GM19193 (cell line): Measurements from ENCODE around the gene ANKS1B.

ENCODE experiments used
- POLR2A ChIP-seq: IDR thresholded peaks from 4 replicates; pipeline ENCODE4 v1.6.1; 2011; ENCODE audit not compliant: insufficient read depth, insufficient read length; ENCODE audit errors: extremely low read depth

ANKS1B gene

DNA sequence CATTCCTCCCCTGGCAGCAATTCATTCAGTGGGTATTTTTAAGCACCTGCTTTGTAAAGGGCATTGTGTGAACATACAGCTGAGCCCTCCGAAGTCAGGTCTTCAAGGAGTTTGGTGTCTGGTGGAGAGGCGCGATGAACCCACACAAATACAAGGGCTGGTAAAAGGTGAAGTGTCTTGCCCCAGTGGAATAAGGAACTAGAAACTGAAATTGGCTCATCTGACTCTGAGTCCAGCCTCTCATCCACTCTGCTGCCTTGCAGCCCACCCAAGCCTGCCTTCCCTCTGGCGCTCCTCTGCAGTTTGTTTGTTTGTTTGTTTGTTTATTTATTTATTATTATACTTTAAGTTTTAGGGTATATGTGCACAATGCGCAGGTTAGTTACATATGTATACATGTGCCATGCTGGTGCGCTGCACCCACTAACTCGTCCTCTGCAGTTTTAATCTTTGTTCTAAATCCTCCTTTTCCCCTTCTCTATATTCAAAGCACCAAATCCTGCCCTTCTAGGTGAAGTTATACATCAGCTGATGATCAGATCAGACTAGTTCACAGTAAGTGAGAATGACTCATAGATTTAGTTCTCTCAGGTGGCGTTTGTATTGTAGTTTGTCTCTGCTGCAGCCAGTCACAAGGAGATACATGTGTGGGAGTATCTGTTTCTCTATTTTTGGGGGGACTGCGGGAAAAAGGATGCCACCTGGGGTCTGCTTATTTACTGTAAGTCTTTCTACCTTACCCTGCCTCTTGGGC, 945.2 kb downstream of the ANKS1B start:
- TF ChIP-seq POLR2A: no peak

DNA sequence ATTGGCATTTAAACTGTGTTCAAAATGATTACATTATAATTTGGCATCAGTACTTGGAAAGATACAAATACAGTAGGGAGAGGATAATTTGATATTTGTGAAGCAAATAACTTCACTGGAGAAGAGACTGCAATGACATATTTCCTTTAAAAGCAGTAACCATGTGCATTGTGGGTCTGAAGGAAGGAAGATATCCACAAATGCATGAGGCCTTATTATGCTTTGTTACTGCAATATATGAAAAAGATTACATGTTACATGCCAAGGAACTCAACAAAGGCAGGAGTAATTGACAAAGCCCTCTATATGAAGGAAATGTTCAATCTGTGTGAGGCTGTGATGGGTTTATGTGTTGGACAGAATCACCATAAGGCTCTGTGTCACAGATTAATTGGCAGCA, 948.2 kb downstream of the ANKS1B start:
- no peak for TF ChIP-seq POLR2A

DNA sequence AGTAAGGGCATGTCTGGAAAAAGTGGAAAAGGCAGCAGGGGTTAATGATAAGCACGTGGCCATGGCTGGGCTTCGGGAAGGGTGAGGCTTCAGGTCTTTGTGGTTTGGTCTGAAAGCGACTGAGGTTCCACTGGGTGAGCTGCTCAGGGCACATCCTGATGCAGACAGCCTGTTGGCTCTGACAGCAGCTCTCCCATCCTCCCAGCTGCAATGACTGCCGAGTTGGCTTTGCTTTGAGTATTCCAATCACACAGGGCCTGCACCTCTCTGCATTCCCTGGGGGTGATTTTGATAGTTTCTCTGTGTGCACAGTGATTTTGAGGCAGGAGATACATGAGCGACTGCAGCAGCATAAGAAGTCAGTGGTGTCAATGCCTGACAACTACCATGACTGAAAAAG, 948.9 kb downstream of the ANKS1B start:
- TF ChIP-seq POLR2A: no peak

DNA sequence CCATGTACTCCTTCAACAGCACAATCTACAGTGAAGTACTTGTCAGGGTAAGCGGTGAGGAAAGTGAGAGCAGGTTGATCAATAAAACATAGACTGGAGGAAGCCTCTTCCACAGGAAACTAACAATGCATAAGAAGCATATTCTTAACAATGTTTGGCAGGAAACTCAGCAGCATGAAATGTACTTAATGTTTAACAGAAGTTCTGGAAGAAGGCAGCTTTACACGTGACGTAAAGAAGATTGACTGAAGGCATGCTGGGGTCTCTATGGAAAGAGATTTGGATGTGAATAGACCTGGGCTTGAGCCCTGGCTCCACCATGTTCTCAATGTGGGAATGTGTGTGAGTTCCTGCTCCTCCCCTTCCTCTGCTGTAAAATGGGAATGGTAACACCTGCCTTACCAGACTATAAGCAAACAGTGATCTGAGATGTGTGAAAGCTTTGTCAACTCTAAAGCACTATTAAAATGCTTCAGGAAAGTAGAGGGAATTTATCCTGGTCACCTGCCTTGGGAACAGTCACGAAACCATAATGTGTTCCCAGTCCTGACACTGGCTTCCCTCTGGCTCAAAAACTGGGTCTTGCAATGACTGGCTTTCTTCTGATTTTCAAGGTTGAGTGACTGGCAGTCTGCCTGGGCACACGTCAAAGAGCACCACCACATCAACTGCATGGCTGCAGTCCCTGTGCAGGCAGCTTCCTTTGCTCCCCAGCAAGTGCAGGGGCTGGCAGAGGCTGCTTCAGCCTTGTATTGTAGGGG, 955.0 kb downstream of the ANKS1B start:
- TF ChIP-seq POLR2A: no peak

DNA sequence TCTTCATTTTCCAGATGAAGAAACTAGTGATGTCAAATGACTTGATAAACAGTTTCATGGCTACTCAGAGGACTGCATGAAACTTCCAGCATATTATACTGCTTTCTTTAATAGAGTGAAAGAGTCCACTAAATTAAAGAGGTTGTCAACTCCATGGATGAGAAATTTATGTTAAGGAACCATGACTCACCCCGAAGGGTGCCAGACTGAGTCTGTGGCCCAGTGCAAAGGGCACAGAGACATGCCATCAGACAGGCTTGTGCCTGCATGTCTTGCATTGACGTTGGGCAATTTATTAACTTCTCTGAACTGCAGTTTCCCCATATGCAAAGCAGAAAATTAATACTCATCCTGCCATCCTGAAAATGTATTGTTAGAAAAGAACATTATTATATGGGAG, 957.3 kb downstream of the ANKS1B start:
- TF ChIP-seq POLR2A: no peak

DNA sequence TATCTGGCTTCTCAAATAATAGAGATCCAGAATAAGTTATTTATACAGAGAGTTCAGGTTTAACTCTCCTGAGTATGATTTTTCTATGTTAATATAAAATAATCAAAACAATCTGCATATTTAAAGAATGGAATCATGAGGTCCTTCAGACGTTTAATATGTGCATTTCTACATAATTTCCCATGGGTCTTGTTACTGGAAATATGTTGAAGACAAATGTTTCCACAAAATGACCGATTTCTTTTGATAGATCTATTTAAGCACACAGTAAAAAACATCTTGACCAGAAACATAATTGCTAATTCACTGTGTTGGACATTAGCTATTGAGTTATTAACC, 957.7 kb downstream of the ANKS1B start:
- TF ChIP-seq POLR2A: no peak

DNA sequence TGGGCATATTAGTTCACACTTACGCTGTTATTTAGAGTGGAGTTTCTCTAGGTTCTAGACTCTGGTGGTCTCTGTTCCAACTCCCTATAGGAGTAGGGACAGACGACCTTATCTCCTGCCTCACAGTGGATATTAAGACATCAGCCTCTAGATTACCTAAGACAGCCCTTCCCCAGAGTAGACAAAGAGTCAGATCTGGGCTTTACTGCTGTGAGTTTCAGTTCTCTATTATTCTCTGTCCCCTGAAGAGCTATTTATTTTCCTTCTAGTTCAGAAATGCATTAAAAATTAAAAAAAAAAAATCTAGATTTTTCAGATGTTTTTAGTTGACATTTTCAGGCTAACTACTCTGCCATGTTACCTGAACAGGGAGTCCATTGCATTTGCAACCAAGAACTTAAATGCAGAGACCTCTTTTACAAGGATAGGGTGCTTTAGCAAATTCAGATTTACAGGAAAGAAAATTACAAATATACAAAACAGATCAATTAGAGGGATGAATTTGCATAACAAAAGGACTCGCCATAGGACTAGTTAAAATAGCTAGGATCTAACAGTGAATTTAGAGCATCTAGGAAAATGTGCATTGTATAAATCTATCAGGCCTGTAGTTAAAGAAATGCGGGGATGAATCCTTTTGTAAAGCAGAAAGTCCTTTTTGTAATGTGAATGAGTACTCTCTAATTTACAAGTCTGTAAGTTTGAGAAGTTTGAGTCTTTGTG, 958.2 kb downstream of the ANKS1B start:
- no peak for TF ChIP-seq POLR2A

DNA sequence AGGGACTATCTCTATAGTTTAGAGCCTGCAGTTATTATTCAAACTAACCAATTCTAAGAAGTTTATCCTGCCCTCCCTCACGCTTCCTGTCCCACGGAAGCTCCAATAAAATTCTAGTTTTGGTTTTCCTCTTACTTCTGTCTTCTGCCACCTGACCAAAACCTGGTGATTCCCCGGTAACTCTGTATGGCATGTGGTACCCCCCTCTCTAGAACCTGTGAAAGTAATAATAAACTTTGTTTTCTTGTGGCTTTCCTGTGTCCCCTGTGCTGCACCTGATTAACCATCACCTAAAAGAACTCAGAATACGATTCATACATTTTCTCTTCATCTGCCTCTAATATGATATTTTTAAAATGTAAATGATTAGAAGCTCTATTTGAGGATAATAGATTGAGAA, 959.9 kb downstream of the ANKS1B start:
- no peak for TF ChIP-seq POLR2A

DNA sequence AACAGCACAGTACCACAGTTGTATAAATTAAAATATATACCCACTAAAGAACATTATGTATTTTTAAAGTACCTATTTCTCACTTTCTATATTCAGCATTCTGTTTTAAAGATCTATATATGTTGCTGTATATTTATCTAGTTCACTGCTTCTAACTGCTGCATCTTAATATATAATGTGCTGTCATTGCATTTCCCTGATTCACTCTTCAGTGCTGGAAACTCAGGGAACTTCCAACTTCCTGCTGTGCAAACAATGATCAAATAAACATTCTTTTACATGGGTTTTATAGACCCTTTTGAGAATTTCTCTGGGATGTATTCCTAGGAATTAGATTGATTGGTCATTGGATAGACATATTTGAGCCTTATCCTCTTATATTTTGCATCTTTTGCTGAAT, 960.5 kb downstream of the ANKS1B start:
- no peak for TF ChIP-seq POLR2A

DNA sequence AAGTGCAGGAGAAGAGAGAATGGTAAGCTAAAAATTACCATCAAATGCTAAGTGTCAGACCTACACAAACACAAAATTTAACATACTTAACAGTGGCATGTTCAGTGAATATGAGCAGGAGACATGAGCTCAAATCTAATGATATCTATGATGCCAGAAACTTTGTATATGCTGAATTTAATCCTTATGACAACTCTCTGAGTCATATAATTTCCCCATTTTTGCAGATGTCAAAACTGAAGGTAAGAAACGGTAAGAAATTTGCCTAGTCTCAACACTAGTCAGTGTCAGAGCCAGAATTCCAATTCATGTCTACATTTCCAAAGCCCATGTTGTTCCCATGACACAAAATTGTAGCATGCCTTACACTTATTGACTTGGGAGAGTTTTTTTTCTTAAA, 963.9 kb downstream of the ANKS1B start:
- no peak for TF ChIP-seq POLR2A

DNA sequence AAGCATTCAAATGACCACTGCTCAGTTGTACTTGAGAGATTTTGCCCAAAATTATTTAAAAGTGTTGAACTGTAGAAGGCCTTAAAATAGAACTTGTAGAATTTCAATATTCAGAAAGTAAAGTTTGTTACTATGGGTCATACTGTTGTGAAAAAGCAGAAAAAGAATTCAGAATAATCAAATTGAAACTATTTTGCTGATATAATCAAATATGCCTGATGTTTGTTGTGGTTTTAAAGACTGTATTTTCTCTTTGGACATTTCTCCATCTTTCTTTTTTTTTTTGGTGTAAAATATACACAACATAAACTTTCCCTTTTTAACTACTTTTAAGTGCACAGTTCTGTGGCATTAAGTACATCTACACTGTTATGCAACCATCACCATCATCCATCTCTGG, 964.9 kb downstream of the ANKS1B start:
- TF ChIP-seq POLR2A: no peak

DNA sequence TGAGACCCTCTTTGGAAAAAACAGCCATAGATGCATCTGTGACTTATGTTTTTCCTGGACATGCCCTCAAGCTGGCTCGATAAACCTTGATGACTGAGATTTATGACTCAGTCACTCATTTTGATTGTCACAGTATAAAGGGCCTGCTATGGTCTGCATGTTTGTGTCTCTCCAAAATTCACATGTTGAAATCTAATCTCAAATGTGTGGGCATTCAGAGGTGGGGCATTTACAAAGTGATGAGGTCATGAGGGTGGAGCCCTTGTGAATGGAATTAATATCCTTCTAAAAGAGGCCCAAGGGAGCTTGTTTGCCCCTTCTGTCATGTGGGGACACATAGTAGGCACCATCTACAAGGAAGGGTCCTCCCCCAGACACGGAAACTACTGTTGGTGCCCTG, 966.8 kb downstream of the ANKS1B start:
- TF ChIP-seq POLR2A: no peak

DNA sequence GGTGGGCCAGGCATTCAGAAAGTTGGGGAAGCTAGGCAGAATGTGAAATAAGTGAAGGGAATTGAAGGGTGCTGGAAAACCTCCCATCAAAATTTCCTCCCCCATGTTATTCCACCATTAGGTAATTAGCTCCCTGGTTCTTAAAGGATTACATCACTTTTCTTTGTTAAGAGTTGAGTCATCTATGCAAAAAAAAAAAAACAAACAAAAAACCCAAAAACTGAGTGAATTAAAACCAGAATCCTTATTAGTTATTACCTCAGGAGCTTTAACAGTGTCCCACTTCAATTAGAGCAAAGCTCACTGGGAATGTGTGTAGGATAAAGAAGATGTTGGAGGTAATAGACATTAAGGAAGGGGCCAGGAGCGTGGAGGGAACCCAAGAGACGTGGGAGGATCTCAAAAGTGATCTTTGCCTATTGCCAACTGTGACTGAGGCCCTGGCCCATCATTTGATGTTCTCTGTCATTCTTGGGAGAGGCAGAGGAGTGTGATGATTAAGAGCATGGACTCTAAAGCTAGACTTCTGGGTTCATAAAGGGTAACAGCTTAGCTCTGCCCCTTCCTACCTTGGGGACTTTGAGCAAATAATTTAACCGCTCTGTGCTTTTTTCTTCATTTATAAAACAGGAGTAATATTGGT, 975.0 kb downstream of the ANKS1B start:
- no peak for TF ChIP-seq POLR2A

DNA sequence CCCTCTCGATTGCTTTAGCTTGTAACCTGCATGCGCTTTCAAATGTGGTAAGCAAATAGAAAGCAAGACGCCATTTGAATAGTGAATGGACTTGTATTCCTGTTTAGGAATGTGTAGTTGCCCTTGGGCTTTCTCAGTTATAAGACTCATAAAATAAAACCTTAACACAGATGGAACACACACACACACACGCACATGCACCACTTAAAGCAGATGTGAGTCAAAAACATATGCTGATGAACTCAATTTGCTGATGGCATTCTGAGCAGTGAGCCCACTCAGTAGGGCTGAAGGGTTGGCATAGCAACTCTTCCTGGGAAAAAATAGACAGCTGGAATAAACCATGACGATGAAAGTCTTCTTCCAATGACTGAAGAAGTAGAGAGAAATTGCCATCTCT, 979.1 kb downstream of the ANKS1B start:
- no peak for TF ChIP-seq POLR2A

DNA sequence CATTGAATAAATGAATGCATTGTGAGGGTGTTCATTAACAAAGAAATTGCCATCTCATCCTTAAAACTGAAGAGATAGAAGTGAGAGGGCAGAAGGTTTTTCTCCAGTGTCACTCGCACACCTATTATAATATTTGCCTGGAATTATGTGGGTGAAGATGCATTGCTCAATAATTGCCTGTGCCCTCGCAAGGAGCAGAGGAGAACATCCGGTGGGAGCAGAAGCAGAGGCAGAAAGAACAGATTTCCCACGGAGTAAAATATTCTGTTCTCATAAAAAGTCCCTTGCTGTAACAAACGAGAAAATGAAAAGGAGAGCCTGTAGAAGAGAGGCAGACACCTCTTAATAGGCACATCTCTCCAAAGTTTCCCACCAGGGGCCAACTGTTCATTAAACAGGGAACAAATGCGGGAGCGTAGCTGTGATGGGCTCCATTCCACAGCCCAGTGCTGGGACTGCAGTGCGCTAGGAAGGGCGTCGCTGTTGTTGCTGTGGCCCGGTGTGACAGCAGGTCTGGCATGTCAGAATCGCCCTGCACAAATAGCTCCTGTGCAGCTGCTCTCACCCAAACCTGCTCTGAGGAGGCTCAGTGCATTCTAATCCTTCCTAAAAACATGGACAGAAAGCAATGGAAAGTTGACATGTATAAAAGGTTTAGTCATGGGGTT, 979.8 kb downstream of the ANKS1B start:
- TF ChIP-seq POLR2A: no peak
